ENCODE measurements around the gene FOXD3.

Gene FOXD3

GRCh38 chr1:63322114-63322943 is at the start of gene FOXD3:
Gene FOXD3 (plus strand): TSS chr1:63322567. CDS start chr1:63323059, 492 bp downstream.
- DNase-seq (ENCODE audit: low read depth, low spot score) = no peak

- no peak for DNase-seq (ENCODE audit: low read depth, low spot score)
These were observed 49.6 kb upstream of the FOXD3 start for GRCh38 chr1:63272811-63273210.

GRCh38 chr1:63274371-63274770 is 48.0 kb upstream of the FOXD3 start:
- no peak for DNase-seq (ENCODE audit: low read depth, low spot score)

- DNase-seq (ENCODE audit: low read depth, low spot score) = no peak
These were observed 47.4 kb upstream of the FOXD3 start for GRCh38 chr1:63274979-63275378.

GRCh38 chr1:63276624-63277023 is 45.7 kb upstream of the FOXD3 start:
- no peak for DNase-seq (ENCODE audit: low read depth, low spot score)

GRCh38 chr1:63277195-63278192 is 44.9 kb upstream of the FOXD3 start:
- no peak for DNase-seq (ENCODE audit: low read depth, low spot score)

GRCh38 chr1:63281753-63282152 is 40.6 kb upstream of the FOXD3 start:
- DNase-seq (ENCODE audit: low read depth, low spot score) = no peak

GRCh38 chr1:63289135-63289534 is 33.2 kb upstream of the FOXD3 start:
- DNase-seq (ENCODE audit: low read depth, low spot score) = no peak

- DNase-seq (ENCODE audit: low read depth, low spot score) = no peak
These were observed 27.4 kb upstream of the FOXD3 start for GRCh38 chr1:63294803-63295594.

- DNase-seq (ENCODE audit: low read depth, low spot score) = no peak
These were observed 18.0 kb upstream of the FOXD3 start for GRCh38 chr1:63304410-63304809.

GRCh38 chr1:63305043-63305442 is 17.3 kb upstream of the FOXD3 start:
- no peak for DNase-seq (ENCODE audit: low read depth, low spot score)

- DNase-seq (ENCODE audit: low read depth, low spot score) = no peak
These were observed 15.1 kb upstream of the FOXD3 start for GRCh38 chr1:63307196-63307794.

- DNase-seq (ENCODE audit: low read depth, low spot score) = no peak
These were observed 5.8 kb upstream of the FOXD3 start for GRCh38 chr1:63316598-63316983.

GRCh38 chr1:63316984-63317816 is 5.2 kb upstream of the FOXD3 start:
- no peak for DNase-seq (ENCODE audit: low read depth, low spot score)

GRCh38 chr1:63317817-63318152 is 4.6 kb upstream of the FOXD3 start:
- no peak for DNase-seq (ENCODE audit: low read depth, low spot score)

GRCh38 chr1:63318201-63318979 is 4.0 kb upstream of the FOXD3 start:
- DNase-seq (ENCODE audit: low read depth, low spot score) = no peak

- DNase-seq (ENCODE audit: low read depth, low spot score) = no peak
These were observed 3.0 kb upstream of the FOXD3 start for GRCh38 chr1:63319046-63320021.

GRCh38 chr1:63320022-63320721 is 2.2 kb upstream of the FOXD3 start:
- no peak for DNase-seq (ENCODE audit: low read depth, low spot score)
